Psoas muscle (tissue), 8 donors: ENCODE measurements around the gene IFT81. TPM values are rescaled to one million over a fixed set of nuclear protein-coding genes. Genes with fewer than 3 reads are reported as not detected.
"Not testable (repeated sequence)": the region's sequence is repeated elsewhere in the genome, so short reads cannot be mapped to it uniquely, and the experiment has no call there.

Experiments used
- ATAC-seq, 4 donors: fragments of 200-7000 bp; cut with Tn5 transposase; one replicate each; pipeline ENCODE4 v1.9.1; 2020; ENCODE audit warnings: moderate library complexity in 3 of 4, mild to moderate bottlenecking in 2 of 4
- DNase-seq, 2 donors: peaks; one replicate each; pipeline ENCODE4 v3.0.0-alpha.2; 2020
- H3K27ac ChIP-seq: fragments of 200-600 bp; one replicate; pipeline ENCODE4 v1.8.0; 2022
- H3K27me3 ChIP-seq, 3 donors: fragments of 200-600 bp in 1 of 3; one replicate each; pipeline versions ENCODE4 v1.6.1 to v1.8.0; 2013 to 2022; ENCODE audit warnings: low read length in 2 of 3, mild to moderate bottlenecking in 2 of 3, moderate library complexity in 1 of 3; ENCODE audit not compliant: insufficient read depth in 3 of 3
- H3K36me3 ChIP-seq, 2 donors: fragments of 200-600 bp in 1 of 2; one replicate each; pipeline versions ENCODE4 v1.6.1 to v1.8.0; 2013 to 2022; ENCODE audit warnings: low read depth in 1 of 2, mild to moderate bottlenecking in 1 of 2, moderate library complexity in 1 of 2; ENCODE audit not compliant: insufficient read depth in 1 of 2
- H3K4me1 ChIP-seq: fragments of 200-600 bp; one replicate; pipeline ENCODE4 v1.8.0; 2022
- H3K4me3 ChIP-seq: fragments of 200-600 bp; one replicate; pipeline ENCODE4 v1.8.0; 2022; ENCODE audit warnings: mild to moderate bottlenecking
- H3K9me3 ChIP-seq: fragments of 200-600 bp; one replicate; pipeline ENCODE4 v1.8.0; 2022
- CTCF ChIP-seq: fragments of 200-600 bp; IDR thresholded peaks from one replicate; pipeline ENCODE4 v1.8.0; 2022; ENCODE audit warnings: antibody characterized with exemption
- WGBS, 3 donors: extraction: QIAGEN DNeasy Blood & Tissue Kit; methylation state at CpG; one replicate each; pipeline versions ENCODE4 v1.1.6 to v1.1.7; 2013; 5-methylcytosine and 5-hydroxymethylcytosine counted together
- intact Hi-C, 2 donors: fragments of 100-400 bp; cut with DNase I; formaldehyde crosslinking; loops; one replicate each; pipeline versions ENCODE4 v1.11.0 to v1.14.2; 2022
- polyA plus RNA-seq, 3 donors: library from polyadenylated mRNA; stranded (reverse); fragments of 200-250 nt; gene quantifications; one replicate each; pipeline ENCODE4 v1.2.3, GENCODE V29; 2013
- total RNA-seq, 4 donors: library from RNA; stranded (reverse); fragmentation: NEBNext Ultra II Directional in 2 of 4; extraction: Animal tissue kit (Norgen Biotek cat#: 25700) in 2 of 4; gene quantifications; one replicate each; pipeline versions ENCODE4 v1.2.1 to v1.2.4, GENCODE V29; 2021 to 2023
- donor health status: healthy with polysubstance abuse.
- donor health status: DM: no; HTN: no; CAD: no; lungs with moderate emphysema.
- donor health status: Bipolar disorder and iron deficiency.
- donor health status: healthy.
- donor health status: DM: yes; HTN: yes; CAD: no.
- donor health status: DM: no; HTN: no; CAD: no.
- donor health status: DM: no; HTN: no; CAD: no.
- donor health status: DM: yes; HTN: yes; CAD: no.

The IFT81 gene
- total and polyA plus RNA-seq, 7 donors = 2.5 to 9.6 (median 4.9) TPM

GRCh38 chr12:110201995-110202394 lies 77.8 kb downstream of the IFT81 start:
- peaks cover 0 to 30% of the 10 kb centered on the region in 2 donors for H3K36me3 ChIP-seq
- no peak overlapping the region for H3K4me3 ChIP-seq
- WGBS, 3 donors = 89 to 93% (median 91%) methylated on average over 1 of the region's 1 CpG
- ATAC-seq (no peak), DNase-seq (no peak)
- H3K9me3 ChIP-seq = no peaks in the 10 kb centered on the region
- intact Hi-C loops = no loop called here
- no peak for TF ChIP-seq CTCF
- H3K4me1 ChIP-seq = peaks cover 4% of the 10 kb centered on the region
- H3K27me3 ChIP-seq = no peaks in the 10 kb centered on the region
- H3K27ac ChIP-seq = no peak overlapping the region

GRCh38 chr12:110203546-110203945 lies 79.4 kb downstream of the IFT81 start:
- Histone ChIP-seq H3K27ac (no peak overlapping the region), H3K4me1 (peaks cover 4% of the 10 kb centered on the region), H3K27me3 (no peaks in the 10 kb centered on the region), H3K9me3 (no peaks in the 10 kb centered on the region), H3K36me3 (peaks cover 0 to 32% of the 10 kb centered on the region in 2 donors), H3K4me3 (no peak overlapping the region)
- WGBS, 3 donors = 41 to 60% (median 55%) methylated on average over 2 of the region's 2 CpGs
- DNase-seq (no peak), ATAC-seq (no peak)
- intact Hi-C loops = no loop called here
- TF ChIP-seq CTCF = no peak

GRCh38 chr12:110205931-110206330 lies 81.8 kb downstream of the IFT81 start:
- TF ChIP-seq CTCF = no peak
- DNase-seq = no peak
- no peaks in the 10 kb centered on the region for H3K27me3 ChIP-seq
- no peak overlapping the region for H3K4me3 ChIP-seq
- no peak overlapping the region for H3K27ac ChIP-seq
- no peaks in the 10 kb centered on the region for H3K9me3 ChIP-seq
- peaks cover 4% of the 10 kb centered on the region for H3K4me1 ChIP-seq
- H3K36me3 ChIP-seq = peaks cover 0 to 47% of the 10 kb centered on the region in 2 donors
- WGBS, 3 donors = 98 to 100% (median 99%) methylated on average over 2 of the region's 2 CpGs
- no peak for ATAC-seq
- intact Hi-C loops = no loop called here

- H3K27ac ChIP-seq, DNase-seq, H3K9me3 ChIP-seq, H3K4me1 ChIP-seq, H3K27me3 ChIP-seq, ATAC-seq, intact Hi-C loops, H3K4me3 ChIP-seq: not testable (repeated sequence)
- peaks cover 0 to 18% of the 10 kb centered on the region in 2 donors for H3K36me3 ChIP-seq
- 84 to 88% (median 84%) methylated on average over 10 of the region's 10 CpGs for WGBS, 3 donors
Measured at GRCh38 chr12:110211639-110212536, 87.7 kb downstream of the IFT81 start.

GRCh38 chr12:110217996-110218674 lies 94.0 kb downstream of the IFT81 start:
- no peak for ATAC-seq
- Histone ChIP-seq H3K36me3 (peaks cover 0 to 9% of the 10 kb centered on the region in 2 donors), H3K4me1 (peaks cover 16% of the 10 kb centered on the region), H3K9me3 (peaks cover 4% of the 10 kb centered on the region), H3K4me3 (no peak overlapping the region), H3K27me3 (no peaks in the 10 kb centered on the region), H3K27ac (no peak overlapping the region)
- 89 to 91% (median 89%) methylated on average over 7 of the region's 7 CpGs for WGBS, 3 donors
- no peak for TF ChIP-seq CTCF
- intact Hi-C loops = no loop called here
- DNase-seq = no peak
